Endothelial cell of umbilical vein (primary cell): ENCODE measurements around the gene FAS. TPM values are rescaled to one million over a fixed set of nuclear protein-coding genes. Genes with fewer than 3 reads are reported as not detected.

Experiments used
- BruUV-seq: library from RNA; stranded (reverse); fragments of 400-500 nt; replicated peaks from 2 replicates; lab custom pipeline; 2021; lab: Mats Ljungman, UMichigan
- CTCF ChIA-PET: fragments of 300-600, 350-600 bp; sonication (Branson Sonifier 250); formaldehyde crosslinking; loops from one replicate; lab custom pipeline; 2021; ENCODE audit warnings: antibody characterized with exemption, inconsistent platforms; lab: Charles Lee
- POLR2A ChIA-PET: fragments of 300-600, 350-600 bp; sonication (Branson Sonifier 250); formaldehyde crosslinking; loops from one replicate; lab custom pipeline; 2021; ENCODE audit warnings: antibody characterized with exemption, inconsistent platforms; lab: Charles Lee
- DNase-seq: peaks from one replicate; pipeline ENCODE4 v3.0.0-alpha.2; 2011; ENCODE audit warnings: low read depth, low spot score
- FAIRE-seq: peaks from 2 replicates; lab custom pipeline; 2011; peaks lifted over from hg19 to GRCh38; lab: Jason Lieb, UNC
- H2AFZ ChIP-seq: 2 replicates; pipeline ENCODE4 v1.6.0; 2012; ENCODE audit warnings: low read depth, low read length, control low read depth, inconsistent platforms
- H3K27ac ChIP-seq: 2 replicates; pipeline ENCODE4 v1.5.1; 2011; ENCODE audit warnings: low read depth, mild to moderate bottlenecking, control low read depth, low read length, moderate library complexity; ENCODE audit not compliant: insufficient read depth
- H3K27me3 ChIP-seq, 2 experiments: 2 replicates each; pipeline versions ENCODE4 v1.6.0 to v1.6.1; 2011; ENCODE audit warnings: low read length in 2 of 2, mixed read lengths in 1 of 2; ENCODE audit not compliant: control insufficient read depth in 2 of 2, insufficient read depth in 2 of 2
- H3K36me3 ChIP-seq, 2 experiments: 2 replicates in 1 of 2; 3 replicates in 1 of 2; pipeline ENCODE4 v1.5.1; 2011; ENCODE audit warnings: low read length in 2 of 2, mild to moderate bottlenecking in 1 of 2, moderate library complexity in 1 of 2; ENCODE audit not compliant: control insufficient read depth in 2 of 2, insufficient read depth in 2 of 2; ENCODE audit errors: extremely low read depth in 1 of 2
- H3K4me1 ChIP-seq: 3 replicates; pipeline ENCODE4 v1.5.1; 2011; ENCODE audit warnings: mild to moderate bottlenecking, low read length; ENCODE audit not compliant: control insufficient read depth, insufficient read depth; ENCODE audit errors: extremely low read depth
- H3K4me2 ChIP-seq: 2 replicates; pipeline ENCODE4 v1.6.1; 2011; ENCODE audit warnings: low read length, control low read depth, mixed read lengths; ENCODE audit not compliant: insufficient read depth
- H3K4me3 ChIP-seq, 3 experiments: fragments of 200-600 bp in 1 of 3; sonication (generic), shearing (Covaris generic) in 1 of 3; replicated peaks in 1 of 3; 2 replicates each; pipeline ENCODE4 v1.5.1; 2011 to 2016; ENCODE audit warnings: control low read depth in 3 of 3, low read length in 3 of 3, mild to moderate bottlenecking in 2 of 3, inconsistent platforms in 1 of 3, low read depth in 1 of 3, moderate library complexity in 1 of 3; ENCODE audit not compliant: insufficient read depth in 1 of 3
- H3K79me2 ChIP-seq: 2 replicates; pipeline ENCODE4 v1.6.0; 2012; ENCODE audit warnings: low read length, inconsistent platforms; ENCODE audit not compliant: control insufficient read depth, insufficient read depth
- H3K9ac ChIP-seq: replicated peaks from 2 replicates; pipeline ENCODE3; 2011; ENCODE audit warnings: low read length, control low read depth; ENCODE audit not compliant: insufficient read depth; ENCODE audit errors: extremely low read depth
- H3K9me1 ChIP-seq: replicated peaks from 3 replicates; pipeline ENCODE4 v1.6.0; 2011; ENCODE audit warnings: mild to moderate bottlenecking, low read length; ENCODE audit not compliant: control insufficient read depth, insufficient read depth; ENCODE audit errors: extremely low read depth
- H3K9me3 ChIP-seq: replicated peaks from 2 replicates; pipeline ENCODE4 v1.5.1; 2012; ENCODE audit warnings: low read length, inconsistent platforms; ENCODE audit not compliant: control insufficient read depth, insufficient read depth
- H4K20me1 ChIP-seq: replicated peaks from 2 replicates; pipeline ENCODE3; 2011; ENCODE audit warnings: mild to moderate bottlenecking, low read length; ENCODE audit not compliant: control insufficient read depth, insufficient read depth; ENCODE audit errors: extremely low read depth
- EZH2 ChIP-seq: IDR thresholded peaks from 2 replicates; pipeline ENCODE4 v1.6.1; 2012; ENCODE audit warnings: borderline replicate concordance, low read depth, mild to moderate bottlenecking, moderate library complexity, low read length, inconsistent platforms; ENCODE audit not compliant: severe bottlenecking
- FOS ChIP-seq: IDR thresholded peaks from 2 replicates; pipeline ENCODE4 v1.6.1; 2011; ENCODE audit warnings: mild to moderate bottlenecking, low read length, moderate library complexity, borderline replicate concordance; ENCODE audit not compliant: insufficient read depth
- GATA2 ChIP-seq: IDR thresholded peaks from 2 replicates; pipeline ENCODE4 v1.7.0; 2011; ENCODE audit warnings: low read depth, mild to moderate bottlenecking, moderate library complexity, mixed read lengths, low read length; ENCODE audit not compliant: insufficient read length, insufficient read depth
- JUN ChIP-seq: IDR thresholded peaks from 2 replicates; pipeline ENCODE4 v1.6.1; 2011; ENCODE audit warnings: borderline replicate concordance, low read depth; ENCODE audit not compliant: insufficient read length, insufficient read depth
- MYC ChIP-seq: IDR thresholded peaks from one replicate; pipeline ENCODE4 v1.6.1; 2011; ENCODE audit warnings: mild to moderate bottlenecking, low read depth, low read length
- POLR2A ChIP-seq: IDR thresholded peaks from 2 replicates; pipeline ENCODE4 v1.6.1; 2012; ENCODE audit warnings: low read depth, mild to moderate bottlenecking, control low read depth, low read length
- POLR2AphosphoS5 ChIP-seq: IDR thresholded peaks from 2 replicates; pipeline ENCODE4 v1.6.1; 2012; ENCODE audit warnings: low read depth, mild to moderate bottlenecking, control low read depth, low read length, moderate library complexity; ENCODE audit not compliant: insufficient read depth
- dilution Hi-C: fragments of 300-500 bp; cut with MboI; formaldehyde crosslinking; loops from one replicate; pipeline ENCODE4 v1.15.0; 2019; ENCODE audit warnings: low sequenced_read_pairs; ENCODE audit not compliant: extremely low pct_ligation_motif_present
- intact Hi-C: fragments of 100-400 bp; cut with micrococcal nuclease; formaldehyde crosslinking; loops from one replicate; pipeline ENCODE4 v1.10.0; 2022
- polyA plus RNA-seq, 4 experiments: library from polyadenylated mRNA; depleted of rRNA in 3 of 4; stranded (reverse) in 3 of 4; unstranded in 1 of 4; fragments of >200 nt; gene quantifications; 2 replicates each; pipeline versions ENCODE4 v1.2.1 to v1.2.3, GENCODE V29; 2011 to 2012; ENCODE audit warnings: missing spikeins in 1 of 4
- total RNA-seq: library from RNA; stranded (reverse); gene quantifications from 2 replicates; pipeline ENCODE4 v1.2.3, GENCODE V29; 2021
- TF ChIP-seq, protein P1 (sequence below): IDR thresholded peaks from 2 replicates; pipeline ENCODE4 v1.6.1; 2011; ENCODE audit not compliant: insufficient read depth, insufficient read length
- TF ChIP-seq, protein P2 (sequence below), 2 donors: IDR thresholded peaks; 1 replicate in 1 of 2; 2 replicates in 1 of 2; pipeline ENCODE4 v1.5.1; 2011; ENCODE audit warnings: low read length in 2 of 2, mild to moderate bottlenecking in 2 of 2, moderate library complexity in 2 of 2, control low read depth in 1 of 2, inconsistent platforms in 1 of 2, low read depth in 1 of 2; ENCODE audit not compliant: insufficient read depth in 1 of 2; ENCODE audit errors: extremely low read depth in 1 of 2

FAS gene
- total and polyA plus RNA-seq, 2 donors (not counting 3 experiments of a cell fraction or from before 2014, with no cell fraction given), result 2.0 to 6.1 TPM

DNA sequence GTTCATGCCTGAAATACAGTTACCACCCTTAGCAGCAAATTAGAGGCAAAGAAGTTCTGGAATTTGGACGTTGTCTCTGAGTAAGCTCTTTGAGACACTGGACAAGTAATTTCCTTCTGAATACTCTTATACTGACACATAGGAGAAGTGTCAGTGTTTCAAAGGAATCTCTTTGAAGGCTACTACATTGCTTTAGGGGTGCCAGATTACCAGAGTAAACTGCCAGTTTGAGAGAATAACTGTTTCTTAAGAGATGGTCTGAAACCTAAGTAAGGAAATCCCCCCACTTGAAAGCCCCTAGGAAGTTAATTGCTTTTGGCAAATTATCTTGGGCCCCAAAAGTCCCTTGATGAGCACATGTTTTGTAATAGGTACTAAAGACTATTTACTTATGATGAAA lies 3.4 kb downstream of the FAS start:
- Histone ChIP-seq H3K4me1 (peaks cover 12% of the 10 kb centered on the region), H3K4me2 (no peak overlapping the region), H4K20me1 (no peaks in the 10 kb centered on the region), H3K9me3 (no peaks in the 10 kb centered on the region), H3K9me1 (no peaks in the 10 kb centered on the region), H3K4me3 (no peak overlapping the region), H3K9ac (no peak overlapping the region), H2AFZ (no peak overlapping the region), H3K27ac (no peak overlapping the region), H3K27me3 (peaks cover 11 to 12% of the 10 kb centered on the region in 2 experiments), H3K36me3 (no peaks in the 10 kb centered on the region), H3K79me2 (no peaks in the 10 kb centered on the region)
- BruUV-seq, result no TSS peak
- CTCF ChIA-PET, result interaction anchor here (1.2 to 4.0 kb wide), 3 partner anchors 9 to 224 kb away, joined by 4 to 14 read pairs (median 11); no protein-coding TSS in a partner anchor
- DNase-seq, result no peak
- no peak for FAIRE-seq
- POLR2A ChIA-PET, result no interaction called here
- TF ChIP-seq, protein P1, sequence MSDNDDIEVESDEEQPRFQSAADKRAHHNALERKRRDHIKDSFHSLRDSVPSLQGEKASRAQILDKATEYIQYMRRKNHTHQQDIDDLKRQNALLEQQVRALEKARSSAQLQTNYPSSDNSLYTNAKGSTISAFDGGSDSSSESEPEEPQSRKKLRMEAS, result no peak
- no peak for TF ChIP-seq EZH2
- TF ChIP-seq POLR2AphosphoS5, result no peak
- TF ChIP-seq POLR2A, result no peak
- TF ChIP-seq, protein P2, sequence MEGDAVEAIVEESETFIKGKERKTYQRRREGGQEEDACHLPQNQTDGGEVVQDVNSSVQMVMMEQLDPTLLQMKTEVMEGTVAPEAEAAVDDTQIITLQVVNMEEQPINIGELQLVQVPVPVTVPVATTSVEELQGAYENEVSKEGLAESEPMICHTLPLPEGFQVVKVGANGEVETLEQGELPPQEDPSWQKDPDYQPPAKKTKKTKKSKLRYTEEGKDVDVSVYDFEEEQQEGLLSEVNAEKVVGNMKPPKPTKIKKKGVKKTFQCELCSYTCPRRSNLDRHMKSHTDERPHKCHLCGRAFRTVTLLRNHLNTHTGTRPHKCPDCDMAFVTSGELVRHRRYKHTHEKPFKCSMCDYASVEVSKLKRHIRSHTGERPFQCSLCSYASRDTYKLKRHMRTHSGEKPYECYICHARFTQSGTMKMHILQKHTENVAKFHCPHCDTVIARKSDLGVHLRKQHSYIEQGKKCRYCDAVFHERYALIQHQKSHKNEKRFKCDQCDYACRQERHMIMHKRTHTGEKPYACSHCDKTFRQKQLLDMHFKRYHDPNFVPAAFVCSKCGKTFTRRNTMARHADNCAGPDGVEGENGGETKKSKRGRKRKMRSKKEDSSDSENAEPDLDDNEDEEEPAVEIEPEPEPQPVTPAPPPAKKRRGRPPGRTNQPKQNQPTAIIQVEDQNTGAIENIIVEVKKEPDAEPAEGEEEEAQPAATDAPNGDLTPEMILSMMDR (IDR thresholded peaks at IDR 0.05; ENCODE audit: extremely low read depth in 1 of 2, insufficient read depth in 1 of 2, low read depth in 1 of 2, low read length in 2 of 2), result no peak
- TF ChIP-seq JUN, result no peak
- TF ChIP-seq MYC, result no peak
- TF ChIP-seq GATA2, result no peak
- no peak for TF ChIP-seq FOS
- intact Hi-C loops, result no loop called here
- dilution Hi-C loops, result loop anchor here (25.0 kb wide), 1 partner anchor 218 kb away; the partner anchor contains the start of gene CH25H
